ENCODE measurements around the gene UPK3BL1.
"Not testable (repeated sequence)": the region's sequence is repeated elsewhere in the genome, so short reads cannot be mapped to it uniquely, and the experiment has no call there.

GRCh38 chr7:102606848-102607247, 35.7 kb downstream of the UPK3BL1 start:
- TF ChIP-seq POLR2A (IDR thresholded peaks at IDR 0.05; ENCODE audit: low read depth, low read length); TAF1 (IDR thresholded peaks at IDR 0.05; ENCODE audit: borderline replicate concordance, low read depth, low read length); POLR2AphosphoS5 (IDR thresholded peaks at IDR 0.05; ENCODE audit: low read depth, low read length): not testable (repeated sequence)

All from GM12892 (cell line).